GM23338 (cell line): Measurements from ENCODE around the gene BCAS1. TPM values are rescaled to one million over a fixed set of nuclear protein-coding genes. Genes with fewer than 3 reads are reported as not detected.
A peak's percentile ranks its signal among the peaks of the same experiment; 100 is the strongest.

Experiments used
- ATAC-seq: fragments of 200-7000 bp; cut with Tn5 transposase; 3 replicates; pipeline ENCODE4 v1.9.1; 2020
- DNase-seq: peaks from one replicate; pipeline ENCODE4 v3.0.0-alpha.2; 2015; ENCODE audit warnings: low spot score
- H2AFZ ChIP-seq: fragments of 200-600 bp; sonication (generic); 2 replicates; pipeline ENCODE4 v1.8.0; 2016; ENCODE audit warnings: antibody characterized with exemption, mild to moderate bottlenecking, moderate library complexity
- H3F3A ChIP-seq: fragments of 200-600 bp; sonication (generic); replicated peaks from 2 replicates; pipeline ENCODE4 v1.8.0; 2017; ENCODE audit warnings: antibody characterized with exemption, mixed run types, low read depth
- H3K27ac ChIP-seq: fragments of 200-600 bp; sonication (generic); 2 replicates; pipeline ENCODE4 v1.6.1; 2016; ENCODE audit warnings: low read depth
- H3K27me3 ChIP-seq: fragments of 200-600 bp; sonication (generic); 2 replicates; pipeline ENCODE4 v1.8.0; 2016; ENCODE audit warnings: mild to moderate bottlenecking, mixed run types, moderate library complexity; ENCODE audit not compliant: insufficient read depth
- H3K36me3 ChIP-seq: fragments of 200-600 bp; sonication (generic); 2 replicates; pipeline ENCODE4 v1.8.0; 2016; ENCODE audit warnings: mild to moderate bottlenecking; ENCODE audit not compliant: insufficient read depth
- H3K4me1 ChIP-seq: fragments of 200-600 bp; sonication (generic); 2 replicates; pipeline ENCODE4 v1.8.0; 2016; ENCODE audit warnings: mild to moderate bottlenecking, moderate library complexity; ENCODE audit not compliant: insufficient read depth
- H3K4me2 ChIP-seq: fragments of 200-600 bp; sonication (generic); 2 replicates; pipeline ENCODE4 v1.7.1; 2017; ENCODE audit warnings: mixed run types
- H3K4me3 ChIP-seq: fragments of 200-600 bp; sonication (generic); 2 replicates; pipeline ENCODE4 v1.6.1; 2016; ENCODE audit warnings: mixed run types
- H3K79me2 ChIP-seq: fragments of 200-600 bp; sonication (generic); replicated peaks from 2 replicates; pipeline ENCODE4 v1.8.0; 2017; ENCODE audit warnings: mild to moderate bottlenecking; ENCODE audit not compliant: insufficient read depth
- H3K9me2 ChIP-seq: fragments of 200-600 bp; sonication (generic); 2 replicates; pipeline ENCODE4 v1.8.0; 2017; ENCODE audit not compliant: insufficient read depth
- H4K20me1 ChIP-seq: fragments of 200-600 bp; sonication (generic); replicated peaks from 2 replicates; pipeline ENCODE4 v1.8.0; 2017; ENCODE audit warnings: mild to moderate bottlenecking; ENCODE audit not compliant: insufficient read depth
- H3K27ac Mint-ChIP-seq: 2 replicates; pipeline ENCODE4 v1.8.0; 2020; ENCODE audit warnings: inconsistent platforms, mild to moderate bottlenecking, moderate library complexity, mixed read lengths
- H3K27me3 Mint-ChIP-seq: 3 replicates; pipeline ENCODE4 v1.8.0; 2022; ENCODE audit warnings: low read depth, mild to moderate bottlenecking, moderate library complexity, mixed read lengths, inconsistent platforms; ENCODE audit not compliant: insufficient read depth, poor library complexity
- H3K36me3 Mint-ChIP-seq: 3 replicates; pipeline ENCODE4 v1.8.0; 2021; ENCODE audit warnings: low read depth, mild to moderate bottlenecking, inconsistent platforms, moderate library complexity, mixed read lengths
- H3K4me1 Mint-ChIP-seq: 3 replicates; pipeline ENCODE4 v1.8.0; 2020; ENCODE audit warnings: mild to moderate bottlenecking, inconsistent platforms, mixed read lengths
- H3K4me3 Mint-ChIP-seq: 3 replicates; pipeline ENCODE4 v1.8.0; 2021; ENCODE audit warnings: moderate library complexity, mild to moderate bottlenecking, inconsistent platforms, mixed read lengths
- H3K9me3 Mint-ChIP-seq: 3 replicates; pipeline ENCODE4 v1.8.0; 2020; ENCODE audit warnings: moderate library complexity, mild to moderate bottlenecking, inconsistent platforms, mixed read lengths
- CTCF ChIP-seq, 2 experiments: fragments of 200-600 bp in 1 of 2; sonication (generic) in 1 of 2; conservative IDR thresholded peaks; 2 replicates each; pipeline versions ENCODE4 v1.5.1 to v1.6.1; 2016 to 2017; ENCODE audit warnings: antibody characterized with exemption in 2 of 2, low read depth in 2 of 2, mild to moderate bottlenecking in 2 of 2, moderate library complexity in 1 of 2
- EZH2phosphoT487 ChIP-seq: fragments of 200-600 bp; sonication (generic); IDR thresholded peaks from one replicate; pipeline ENCODE4 v1.8.1; 2018; ENCODE audit warnings: antibody characterized with exemption; ENCODE audit not compliant: unreplicated experiment
- ZNF462 ChIP-seq: fragments of 250-450 bp; sonication (Bioruptor Pico); IDR thresholded peaks from 2 replicates; pipeline ENCODE4 v1.5.0; 2020; ENCODE audit warnings: mild to moderate bottlenecking, moderate library complexity
- polyA plus RNA-seq: library from polyadenylated mRNA; unstranded; fragments of >200 nt; fragmentation: Nextera tagmentation; extraction: Ambion mirVana; gene quantifications from 2 replicates; pipeline ENCODE4 v1.2.1, GENCODE V29; 2016
- total RNA-seq: library from RNA; depleted of rRNA; stranded (reverse); fragments of >200 nt; shearing (Covaris generic); gene quantifications from 2 replicates; pipeline ENCODE4 v1.2.3, GENCODE V29; 2014

Gene BCAS1
- total and polyA plus RNA-seq, 2 experiments from 2014 or later: 0.17 to 0.19 TPM

GRCh38 chr20:53914781-53915445, 155.5 kb downstream of the BCAS1 start:
- peak; percentile 35 for ATAC-seq
- H3K27me3 Mint-ChIP-seq: peaks cover 18% of the 10 kb centered on the region
- H2AFZ ChIP-seq: peak overlapping the region; percentile 43; the same call in 1 of the 2 replicates

More at GRCh38 chr20:53914781-53915445, 155.5 kb downstream of the BCAS1 start:
- no peaks in the 10 kb centered on the region for H3K36me3 ChIP-seq
- no peaks in the 10 kb centered on the region for H3K79me2 ChIP-seq
- H3K27me3 ChIP-seq: no peaks in the 10 kb centered on the region
- H3K4me3 ChIP-seq: peak overlapping the region; percentile 61
- peak overlapping the region; percentile 94 for H3K27ac Mint-ChIP-seq
- no peak for TF ChIP-seq EZH2phosphoT487
- no peak for TF ChIP-seq ZNF462 (CRISPR knock-in tag)
- TF ChIP-seq CTCF (conservative IDR thresholded peaks at IDR 0.05; ENCODE audit: low read depth in 2 of 2): peak; percentile 48 to 52
- peak; percentile 66 for DNase-seq
- peaks cover 12% of the 10 kb centered on the region for H3K9me3 Mint-ChIP-seq
- H3F3A ChIP-seq: no peaks in the 10 kb centered on the region
- H3K9me2 ChIP-seq: no peaks in the 10 kb centered on the region
- peak overlapping the region; percentile 79 for H3K4me2 ChIP-seq
- peaks cover 10% of the 10 kb centered on the region for H3K36me3 Mint-ChIP-seq
- H4K20me1 ChIP-seq: no peaks in the 10 kb centered on the region
- peaks cover 45% of the 10 kb centered on the region for H3K4me1 Mint-ChIP-seq
- H3K27ac ChIP-seq: peak overlapping the region; percentile 36; the same call in 1 of the 2 replicates
- H3K4me1 ChIP-seq: peaks cover 45% of the 10 kb centered on the region
- peak overlapping the region; percentile 85 for H3K4me3 Mint-ChIP-seq
